Hepatocyte (in vitro differentiated cells): Measurements from ENCODE around the gene SHISA6.

Experiments used
- CTCF ChIP-seq: fragments of 200-600 bp; sonication (generic); IDR thresholded peaks from 2 replicates; pipeline ENCODE4 v1.5.1; 2016; ENCODE audit warnings: antibody characterized with exemption, mild to moderate bottlenecking; ENCODE audit not compliant: poor library complexity
- EZH2 ChIP-seq: fragments of 200-600 bp; sonication (generic); IDR thresholded peaks from 2 replicates; pipeline ENCODE4 v1.6.1; 2016; ENCODE audit warnings: antibody characterized with exemption, mild to moderate bottlenecking, borderline replicate concordance
- EZH2phosphoT487 ChIP-seq: fragments of 200-600 bp; sonication (generic); IDR thresholded peaks from one replicate; pipeline ENCODE4 v1.6.1; 2018; ENCODE audit warnings: antibody characterized with exemption, mild to moderate bottlenecking, low read depth, moderate library complexity; ENCODE audit not compliant: unreplicated experiment, severe bottlenecking

GRCh38 chr17:11216976-11217375 is 24.0 kb upstream of the SHISA6 start:
- TF ChIP-seq EZH2 (no peak), CTCF (no peak), EZH2phosphoT487 (no peak)
